SU-DHL-6 (cell line): Measurements from ENCODE around the gene HDAC2.
"Not testable (repeated sequence)": the region's sequence is repeated elsewhere in the genome, so short reads cannot be mapped to it uniquely, and the experiment has no call there.

Source experiments
- H2AFZ ChIP-seq: fragments of 200-600 bp; sonication (generic); 2 replicates; pipeline ENCODE4 v1.6.1; 2014; ENCODE audit warnings: low read depth, mild to moderate bottlenecking, moderate library complexity, mixed read lengths, antibody characterized with exemption, low read length; ENCODE audit not compliant: severe bottlenecking
- H3F3A ChIP-seq: fragments of 200-600 bp; shearing (Covaris generic); 2 replicates; pipeline ENCODE4 v1.6.0; 2016; ENCODE audit warnings: antibody characterized with exemption, mild to moderate bottlenecking; ENCODE audit not compliant: insufficient read depth
- H3K27ac ChIP-seq: fragments of 200-600 bp; sonication (generic); 2 replicates; pipeline ENCODE4 v1.5.1; 2016; ENCODE audit warnings: low read depth, mild to moderate bottlenecking, low read length, moderate library complexity, mixed read lengths
- H3K27me3 ChIP-seq: fragments of 200-600 bp; sonication (generic), shearing (Covaris generic); 2 replicates; pipeline ENCODE4 v1.6.0; 2014; ENCODE audit warnings: mild to moderate bottlenecking, low read length
- H3K36me3 ChIP-seq: fragments of 200-600 bp; sonication (generic); 2 replicates; pipeline ENCODE4 v1.6.1; 2014; ENCODE audit warnings: mild to moderate bottlenecking, low read length, mixed read lengths
- H3K4me2 ChIP-seq: fragments of 300-600, 200-600 bp; shearing (Covaris generic), sonication (generic); 2 replicates; pipeline ENCODE4 v1.6.0; 2014; ENCODE audit warnings: low read length, low read depth, mild to moderate bottlenecking; ENCODE audit not compliant: poor library complexity, severe bottlenecking
- H3K4me3 ChIP-seq: fragments of 200-600 bp; sonication (generic); 2 replicates; pipeline ENCODE4 v1.5.1; 2014; ENCODE audit warnings: antibody characterized with exemption, low read length, mild to moderate bottlenecking, mixed read lengths; ENCODE audit not compliant: insufficient read depth, poor library complexity, severe bottlenecking
- H3K79me2 ChIP-seq: fragments of 200-600 bp; sonication (generic); 2 replicates; pipeline ENCODE4 v1.6.1; 2014; ENCODE audit warnings: mild to moderate bottlenecking, low read length, moderate library complexity; ENCODE audit not compliant: insufficient read depth
- H3K9ac ChIP-seq: fragments of 200-600 bp; sonication (generic); 2 replicates; pipeline ENCODE4 v1.7.0; 2014; ENCODE audit warnings: mild to moderate bottlenecking, low read length
- H3K9me2 ChIP-seq: fragments of 200-600 bp; sonication (generic); replicated peaks from 2 replicates; pipeline ENCODE4 v1.6.1; 2014; ENCODE audit warnings: low read length; ENCODE audit not compliant: insufficient read depth
- H3K9me3 ChIP-seq: fragments of 200-600 bp; sonication (generic); 2 replicates; pipeline ENCODE4 v1.6.1; 2014; ENCODE audit warnings: low read length, mixed read lengths; ENCODE audit not compliant: insufficient read depth
- H4K20me1 ChIP-seq: fragments of 200-600 bp; sonication (generic); 2 replicates; pipeline ENCODE4 v1.6.1; 2014; ENCODE audit warnings: low read depth, mild to moderate bottlenecking, antibody characterized with exemption, low read length, moderate library complexity, mixed read lengths
- EZH2phosphoT487 ChIP-seq: fragments of 200-600 bp; sonication (generic), shearing (Covaris generic); conservative IDR thresholded peaks from 2 replicates; pipeline ENCODE4 v1.6.1; 2018; ENCODE audit warnings: mild to moderate bottlenecking, antibody characterized with exemption, low read length, moderate library complexity, mixed read lengths
- TF ChIP-seq, protein P1 (sequence below): fragments of 200-600 bp; sonication (generic); IDR thresholded peaks from one replicate; pipeline ENCODE4 v1.5.1; 2017; ENCODE audit warnings: antibody characterized with exemption, mild to moderate bottlenecking, low read length, moderate library complexity; ENCODE audit not compliant: insufficient read depth, poor library complexity, severe bottlenecking

Gene HDAC2

DNA sequence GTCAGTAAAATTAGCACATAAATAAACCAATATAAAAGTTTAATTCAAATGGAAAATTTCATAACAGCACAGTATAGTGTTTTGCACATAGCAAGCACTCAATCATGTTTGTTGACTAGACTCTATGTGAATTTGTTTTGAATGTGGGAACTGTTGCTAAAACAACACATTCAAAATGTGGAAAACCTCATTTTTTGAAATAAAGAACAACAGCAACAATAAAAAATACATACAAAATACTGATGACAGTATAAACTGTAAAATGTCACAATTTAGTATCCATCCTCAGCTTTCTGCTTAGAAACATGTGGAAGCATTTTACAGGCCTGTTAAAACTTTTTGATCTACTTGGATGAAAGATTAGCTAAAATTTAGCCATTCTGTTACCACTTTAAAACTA, 47.4 kb downstream of the HDAC2 start:
- Histone ChIP-seq H3K4me2 (no peak overlapping the region), H3K9me3 (no peaks in the 10 kb centered on the region), H3K36me3 (no peaks in the 10 kb centered on the region), H3K27ac (no peak overlapping the region), H3K27me3 (no peaks in the 10 kb centered on the region), H3K79me2 (no peaks in the 10 kb centered on the region), H3K9ac (no peak overlapping the region), H3K4me3 (no peak overlapping the region), H3K9me2 (no peaks in the 10 kb centered on the region), H4K20me1 (no peaks in the 10 kb centered on the region), H3F3A (no peaks in the 10 kb centered on the region), H2AFZ (no peak overlapping the region)
- TF ChIP-seq, protein P1, sequence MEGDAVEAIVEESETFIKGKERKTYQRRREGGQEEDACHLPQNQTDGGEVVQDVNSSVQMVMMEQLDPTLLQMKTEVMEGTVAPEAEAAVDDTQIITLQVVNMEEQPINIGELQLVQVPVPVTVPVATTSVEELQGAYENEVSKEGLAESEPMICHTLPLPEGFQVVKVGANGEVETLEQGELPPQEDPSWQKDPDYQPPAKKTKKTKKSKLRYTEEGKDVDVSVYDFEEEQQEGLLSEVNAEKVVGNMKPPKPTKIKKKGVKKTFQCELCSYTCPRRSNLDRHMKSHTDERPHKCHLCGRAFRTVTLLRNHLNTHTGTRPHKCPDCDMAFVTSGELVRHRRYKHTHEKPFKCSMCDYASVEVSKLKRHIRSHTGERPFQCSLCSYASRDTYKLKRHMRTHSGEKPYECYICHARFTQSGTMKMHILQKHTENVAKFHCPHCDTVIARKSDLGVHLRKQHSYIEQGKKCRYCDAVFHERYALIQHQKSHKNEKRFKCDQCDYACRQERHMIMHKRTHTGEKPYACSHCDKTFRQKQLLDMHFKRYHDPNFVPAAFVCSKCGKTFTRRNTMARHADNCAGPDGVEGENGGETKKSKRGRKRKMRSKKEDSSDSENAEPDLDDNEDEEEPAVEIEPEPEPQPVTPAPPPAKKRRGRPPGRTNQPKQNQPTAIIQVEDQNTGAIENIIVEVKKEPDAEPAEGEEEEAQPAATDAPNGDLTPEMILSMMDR, result no peak
- TF ChIP-seq EZH2phosphoT487, result no peak

DNA sequence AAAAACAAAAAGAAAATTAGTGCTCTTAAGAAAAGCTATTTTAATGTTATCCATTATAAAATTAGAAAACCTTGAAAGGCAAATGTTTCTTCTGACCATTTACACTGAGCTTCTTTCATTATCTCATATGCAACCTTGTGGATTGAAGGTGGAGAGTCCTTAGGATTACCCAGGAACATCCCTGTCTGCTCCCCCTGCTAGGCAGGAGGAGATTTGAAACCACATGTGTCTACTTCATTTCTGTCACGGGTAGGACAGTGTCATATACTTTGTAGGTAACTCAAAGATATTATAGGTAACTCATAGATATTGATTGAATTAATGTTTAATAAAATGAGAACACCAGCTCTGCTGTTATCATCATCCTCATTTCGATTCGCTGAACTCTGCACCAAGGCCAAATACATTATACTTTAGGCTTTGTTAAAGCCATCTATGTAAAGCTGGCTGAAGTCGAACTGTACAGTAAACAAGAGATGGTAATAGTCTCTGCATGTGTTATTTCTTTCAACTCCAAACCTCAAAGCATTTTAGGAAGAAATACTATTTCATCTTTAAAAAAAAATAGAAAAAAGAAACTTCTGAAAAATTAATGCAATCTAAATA, 49.5 kb downstream of the HDAC2 start:
- Histone ChIP-seq H3K9me2 (no peaks in the 10 kb centered on the region), H3K4me3 (no peak overlapping the region), H3K36me3 (no peaks in the 10 kb centered on the region), H3K27me3 (no peaks in the 10 kb centered on the region), H3K27ac (no peak overlapping the region), H3K4me2 (no peak overlapping the region), H3K9me3 (no peaks in the 10 kb centered on the region), H3K9ac (no peak overlapping the region), H4K20me1 (no peaks in the 10 kb centered on the region), H3K79me2 (no peaks in the 10 kb centered on the region), H3F3A (no peaks in the 10 kb centered on the region), H2AFZ (peak overlapping the region; percentile 88)
- TF ChIP-seq, protein P1, result no peak
- TF ChIP-seq EZH2phosphoT487, result no peak

DNA sequence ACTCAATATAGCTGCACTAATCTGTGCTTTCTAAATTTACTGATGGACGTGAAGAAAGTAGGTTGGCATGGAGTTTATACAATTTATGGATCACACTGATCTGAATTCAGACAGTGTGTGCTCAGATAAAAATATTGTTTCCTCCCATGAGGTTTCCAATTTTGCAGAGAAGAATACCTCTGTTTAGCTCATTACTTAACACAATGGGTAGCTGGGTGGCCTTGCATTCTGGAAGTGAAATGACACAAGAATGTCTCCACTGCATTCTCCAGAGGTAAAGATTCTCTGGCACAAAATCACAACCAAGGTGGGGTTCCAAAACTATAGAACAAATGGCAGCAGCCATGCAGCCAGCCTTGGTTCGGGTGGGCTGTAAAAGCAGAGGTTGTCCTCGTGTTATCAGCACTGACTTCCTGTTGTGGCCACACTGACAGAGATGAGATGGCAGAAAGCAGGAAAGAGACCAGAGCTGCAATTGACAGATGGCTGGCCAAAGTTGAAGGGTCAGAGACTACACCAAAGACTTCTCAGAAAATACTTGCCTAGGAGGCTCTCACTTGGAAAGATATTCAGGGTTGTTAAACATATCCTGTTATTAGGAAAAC, 50.2 kb downstream of the HDAC2 start:
- H3K9ac ChIP-seq, result no peak overlapping the region
- H3K9me3 ChIP-seq, result no peaks in the 10 kb centered on the region
- no peaks in the 10 kb centered on the region for H3K79me2 ChIP-seq
- no peaks in the 10 kb centered on the region for H3F3A ChIP-seq
- peak overlapping the region; percentile 88 for H2AFZ ChIP-seq
- H3K4me2 ChIP-seq, result no peak overlapping the region
- H3K27me3 ChIP-seq, result no peaks in the 10 kb centered on the region
- H3K4me3 ChIP-seq, result no peak overlapping the region
- no peaks in the 10 kb centered on the region for H4K20me1 ChIP-seq
- H3K27ac ChIP-seq, result no peak overlapping the region
- H3K9me2 ChIP-seq, result no peaks in the 10 kb centered on the region
- TF ChIP-seq, protein P1, result no peak
- TF ChIP-seq EZH2phosphoT487, result no peak
- no peaks in the 10 kb centered on the region for H3K36me3 ChIP-seq

DNA sequence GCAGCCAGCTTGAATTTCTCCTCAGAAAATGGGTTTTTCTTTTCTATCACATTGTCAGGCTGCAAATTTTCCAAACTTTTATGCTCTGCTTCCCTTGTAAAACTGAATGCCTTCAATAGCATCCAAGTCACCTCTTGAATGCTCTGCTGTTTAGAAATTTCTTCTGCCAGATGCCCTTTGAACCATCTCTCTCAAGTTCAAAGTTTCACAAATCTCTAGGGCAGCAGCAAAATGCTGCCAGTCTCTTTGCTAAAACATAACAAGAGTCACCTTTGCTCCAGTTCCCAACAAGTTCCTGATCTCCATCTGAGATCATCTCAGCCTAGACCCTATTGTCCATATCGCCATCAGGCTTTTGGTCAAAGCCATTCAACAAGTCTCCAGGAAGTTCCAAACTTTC, 60.7 kb downstream of the HDAC2 start:
- not testable (repeated sequence) for H3K9ac ChIP-seq, H2AFZ ChIP-seq, H3K27ac ChIP-seq, H3F3A ChIP-seq, H3K4me2 ChIP-seq, H3K9me2 ChIP-seq, H3K4me3 ChIP-seq, H3K27me3 ChIP-seq, H3K36me3 ChIP-seq, H3K79me2 ChIP-seq, H4K20me1 ChIP-seq, H3K9me3 ChIP-seq
